22Rv1 (cell line): ENCODE data around the gene SERINC1.

Experiments used
- H3K27ac ChIP-seq: fragments of 450-650 bp; 2 replicates; pipeline ENCODE4 v1.5.1; 2017
- CTCF ChIP-seq: fragments of 450-650 bp; IDR thresholded peaks from 2 replicates; pipeline ENCODE4 v1.5.1; 2017; ENCODE audit warnings: mild to moderate bottlenecking
- ZFX ChIP-seq: fragments of 450-650 bp; IDR thresholded peaks from 2 replicates; pipeline ENCODE4 v1.6.1; 2017; ENCODE audit warnings: antibody characterized with exemption, borderline replicate concordance

Gene SERINC1

GRCh38 chr6:122412001-122412400 lies 59.6 kb downstream of the SERINC1 start:
- no peak overlapping the region for H3K27ac ChIP-seq

GRCh38 chr6:122408702-122409458 lies 62.7 kb downstream of the SERINC1 start:
- TF ChIP-seq ZFX (no peak), CTCF (no peak)
- H3K27ac ChIP-seq = no peak overlapping the region

More at GRCh38 chr6:122412001-122412400, 59.6 kb downstream of the SERINC1 start:
- no peak for TF ChIP-seq ZFX
- no peak for TF ChIP-seq CTCF

GRCh38 chr6:122408240-122408639 lies 63.4 kb downstream of the SERINC1 start:
- TF ChIP-seq ZFX (no peak), CTCF (no peak)
- H3K27ac ChIP-seq = no peak overlapping the region

GRCh38 chr6:122407712-122408111 lies 63.9 kb downstream of the SERINC1 start:
- H3K27ac ChIP-seq = no peak overlapping the region
- no peak for TF ChIP-seq ZFX
- no peak for TF ChIP-seq CTCF

- no peak for TF ChIP-seq ZFX
- TF ChIP-seq CTCF = no peak
- H3K27ac ChIP-seq = no peak overlapping the region
Observed at GRCh38 chr6:122406187-122406586, 65.4 kb downstream of the SERINC1 start.

GRCh38 chr6:122405417-122405816 lies 66.2 kb downstream of the SERINC1 start:
- H3K27ac ChIP-seq = no peak overlapping the region
- TF ChIP-seq ZFX (no peak), CTCF (no peak)

- no peak for TF ChIP-seq ZFX
- no peak for TF ChIP-seq CTCF
- no peak overlapping the region for H3K27ac ChIP-seq
Observed at GRCh38 chr6:122404444-122404843, 67.2 kb downstream of the SERINC1 start.
